Lower lobe of right lung (tissue), 2 donors: ENCODE results near the gene ARID3A. TPM values are rescaled to one million over a fixed set of nuclear protein-coding genes. Genes with fewer than 3 reads are reported as not detected.

Experiments used
- ATAC-seq, 2 donors: fragments of 200-7000 bp; cut with Tn5 transposase; one replicate each; pipeline ENCODE4 v1.9.1; 2020 to 2022; ENCODE audit warnings: mild to moderate bottlenecking in 2 of 2, moderate library complexity in 2 of 2
- DNase-seq: peaks from one replicate; pipeline ENCODE4 v3.0.0-alpha.2; 2020
- H3K27ac ChIP-seq: fragments of 200-600 bp; one replicate; pipeline ENCODE4 v1.8.0; 2022
- H3K27me3 ChIP-seq: fragments of 200-600 bp; one replicate; pipeline ENCODE4 v1.8.0; 2022; ENCODE audit warnings: low read depth
- H3K36me3 ChIP-seq: fragments of 200-600 bp; one replicate; pipeline ENCODE4 v1.8.0; 2022; ENCODE audit warnings: mild to moderate bottlenecking
- H3K4me1 ChIP-seq: fragments of 200-600 bp; one replicate; pipeline ENCODE4 v1.8.0; 2022
- H3K4me3 ChIP-seq: fragments of 200-600 bp; one replicate; pipeline ENCODE4 v1.8.0; 2022; ENCODE audit warnings: mild to moderate bottlenecking
- H3K9me3 ChIP-seq: fragments of 200-600 bp; one replicate; pipeline ENCODE4 v1.8.0; 2022
- CTCF ChIP-seq: fragments of 200-600 bp; IDR thresholded peaks from one replicate; pipeline ENCODE4 v1.8.0; 2022; ENCODE audit warnings: antibody characterized with exemption, mild to moderate bottlenecking
- intact Hi-C: fragments of 100-400 bp; cut with DNase I; formaldehyde crosslinking; loops from one replicate; pipeline ENCODE4 v1.11.0; 2022
- total RNA-seq: library from RNA; stranded (reverse); fragmentation: NEBNext Ultra II Directional; extraction: Animal tissue kit (Norgen Biotek cat#: 25700); gene quantifications from one replicate; pipeline ENCODE4 v1.2.1, GENCODE V29; 2021
- donor health status: DM: no; HTN: yes; CAD: no; lungs with severe emphysema.

The ARID3A gene
- total RNA-seq, 1 donor from 2014 or later: 16.9 TPM

- peaks cover 28% of the 10 kb centered on the region for H3K4me1 ChIP-seq
- no peaks in the 10 kb centered on the region for H3K27me3 ChIP-seq
- DNase-seq (no peak), ATAC-seq (no peak)
- H3K4me3 ChIP-seq: no peak overlapping the region
- no peaks in the 10 kb centered on the region for H3K9me3 ChIP-seq
- TF ChIP-seq CTCF: no peak
- no peak overlapping the region for H3K27ac ChIP-seq
- intact Hi-C loops: no loop called here
- H3K36me3 ChIP-seq: no peaks in the 10 kb centered on the region
Measured at GRCh38 chr19:948842-949496, 23.1 kb downstream of the ARID3A start.

GRCh38 chr19:950352-951066 lies 24.7 kb downstream of the ARID3A start:
- intact Hi-C loops: no loop called here
- Histone ChIP-seq H3K4me3 (no peak overlapping the region), H3K36me3 (no peaks in the 10 kb centered on the region), H3K27me3 (no peaks in the 10 kb centered on the region), H3K4me1 (peaks cover 28% of the 10 kb centered on the region), H3K27ac (no peak overlapping the region), H3K9me3 (no peaks in the 10 kb centered on the region)
- TF ChIP-seq CTCF: no peak
- ATAC-seq: no peak
- DNase-seq: no peak

GRCh38 chr19:952049-952679 lies 26.3 kb downstream of the ARID3A start:
- Histone ChIP-seq H3K4me1 (peaks cover 34% of the 10 kb centered on the region), H3K9me3 (no peaks in the 10 kb centered on the region), H3K27me3 (no peaks in the 10 kb centered on the region), H3K36me3 (no peaks in the 10 kb centered on the region), H3K27ac (no peak overlapping the region), H3K4me3 (no peak overlapping the region)
- intact Hi-C loops: no loop called here
- DNase-seq (no peak), ATAC-seq (no peak)
- TF ChIP-seq CTCF: no peak

GRCh38 chr19:952680-953444 lies 27.0 kb downstream of the ARID3A start:
- Histone ChIP-seq H3K27ac (peak overlapping the region; percentile 15), H3K9me3 (no peaks in the 10 kb centered on the region), H3K4me3 (peak overlapping the region; percentile 20), H3K4me1 (peaks cover 31% of the 10 kb centered on the region), H3K27me3 (no peaks in the 10 kb centered on the region), H3K36me3 (no peaks in the 10 kb centered on the region)
- intact Hi-C loops: no loop called here
- ATAC-seq: peak; percentile 8 to 14
- no peak for DNase-seq
- no peak for TF ChIP-seq CTCF
